K562 (cell line): ENCODE data around the gene CFD. TPM values are rescaled to one million over a fixed set of nuclear protein-coding genes. Genes with fewer than 3 reads are reported as not detected.
A peak's percentile ranks its signal among the peaks of the same experiment; 100 is the strongest.

Experiments
- ATAC-seq: fragments of 200-7000 bp; cut with Tn5 transposase; 3 replicates; pipeline ENCODE4 v1.9.1; 2020; ENCODE audit warnings: moderate library complexity
- BruUV-seq: library from RNA; stranded (reverse); fragments of 400-500 nt; replicated peaks from 2 replicates; lab custom pipeline; 2021; lab: Mats Ljungman, UMichigan
- CTCF ChIA-PET: fragments of 300-600 bp; formaldehyde crosslinking; extraction: SDS; loops from one replicate; lab custom pipeline; 2021; ENCODE audit warnings: low intra/inter-chr PET ratio; lab: Yijun Ruan, JAX
- POLR2A ChIA-PET: fragments of 300-600, 350-650 bp; sonication (Branson Sonifier 250); formaldehyde crosslinking; extraction: SDS; loops from one replicate; lab custom pipeline; 2021; ENCODE audit warnings: antibody characterized with exemption, inconsistent platforms; lab: Yijun Ruan, JAX
- DNase-seq, 4 experiments: peaks; one replicate each; pipeline versions ENCODE4 v3.0.0 to v3.0.0-alpha.2; 2011 to 2018; ENCODE audit warnings: low spot score in 3 of 4, mixed read lengths in 3 of 4; ENCODE audit errors: extremely low read depth in 1 of 4
- FAIRE-seq: peaks from 2 replicates; lab custom pipeline; 2011; peaks lifted over from hg19 to GRCh38; lab: Jason Lieb, UNC
- H2AFZ ChIP-seq: 2 replicates; pipeline ENCODE4 v1.6.0; 2011; ENCODE audit warnings: low read depth, low read length, control low read depth, inconsistent platforms
- H3K27ac ChIP-seq: fragments of 200-600 bp; 3 replicates; pipeline ENCODE4 v1.8.0; 2011; ENCODE audit warnings: low read depth, mild to moderate bottlenecking, control low read depth, inconsistent platforms, low read length, moderate library complexity, mixed read lengths; ENCODE audit errors: extremely low read depth
- H3K27me3 ChIP-seq, 2 experiments: fragments of 300-600 bp in 1 of 2; 2 replicates in 1 of 2; 3 replicates in 1 of 2; pipeline versions ENCODE4 v1.6.0 to v1.8.0; 2011; ENCODE audit warnings: inconsistent platforms in 2 of 2, low read length in 2 of 2, mild to moderate bottlenecking in 1 of 2, mixed read lengths in 1 of 2, moderate library complexity in 1 of 2; ENCODE audit not compliant: control insufficient read depth in 2 of 2, insufficient read depth in 2 of 2
- H3K36me3 ChIP-seq: fragments of 300-600 bp; 3 replicates; pipeline ENCODE4 v1.8.0; 2011; ENCODE audit warnings: mild to moderate bottlenecking, low read length, inconsistent platforms; ENCODE audit not compliant: control insufficient read depth, insufficient read depth
- H3K4me1 ChIP-seq, 2 experiments: fragments of 200-600 bp in 1 of 2; replicated peaks in 1 of 2; 2 replicates in 1 of 2; 3 replicates in 1 of 2; pipeline versions ENCODE4 v1.5.1 to v1.8.0; 2011; ENCODE audit warnings: inconsistent platforms in 2 of 2, low read length in 2 of 2, mild to moderate bottlenecking in 1 of 2, mixed read lengths in 1 of 2, moderate library complexity in 1 of 2; ENCODE audit not compliant: control insufficient read depth in 2 of 2, insufficient read depth in 2 of 2
- H3K4me2 ChIP-seq: 2 replicates; pipeline ENCODE4 v1.6.1; 2011; ENCODE audit warnings: low read length, control low read depth, inconsistent platforms, mixed read lengths; ENCODE audit not compliant: insufficient read depth
- H3K4me3 ChIP-seq: fragments of 200-600 bp; sonication (generic), shearing (Covaris generic); 2 replicates; pipeline ENCODE4 v1.5.1; 2016; ENCODE audit warnings: control low read depth, inconsistent platforms
- H3K79me2 ChIP-seq: fragments of 200-600 bp; 3 replicates; pipeline ENCODE4 v1.8.0; 2011; ENCODE audit warnings: low read length, inconsistent platforms; ENCODE audit not compliant: control insufficient read depth, insufficient read depth
- H3K9ac ChIP-seq, 2 experiments: 2 replicates each; pipeline versions ENCODE4 v1.6.0 to v1.6.1; 2011; ENCODE audit warnings: low read depth in 2 of 2, low read length in 2 of 2, control low read depth in 1 of 2, inconsistent platforms in 1 of 2, mild to moderate bottlenecking in 1 of 2, mixed read lengths in 1 of 2; ENCODE audit not compliant: insufficient read depth in 1 of 2
- H3K9me1 ChIP-seq: one replicate; pipeline ENCODE4 v1.6.0; 2011; ENCODE audit warnings: inconsistent platforms, mild to moderate bottlenecking, low read length, moderate library complexity; ENCODE audit not compliant: control insufficient read depth, insufficient read depth
- H3K9me3 ChIP-seq: replicated peaks from 2 replicates; pipeline ENCODE4 v1.5.1; 2011; ENCODE audit warnings: low read depth, low read length, inconsistent platforms; ENCODE audit not compliant: control insufficient read depth, insufficient read depth
- H4K20me1 ChIP-seq: replicated peaks from 2 replicates; pipeline ENCODE4 v1.6.1; 2011; ENCODE audit warnings: low read length, inconsistent platforms, mixed read lengths; ENCODE audit not compliant: control insufficient read depth, insufficient read depth
- HMGN3 ChIP-seq: IDR thresholded peaks from 2 replicates; pipeline ENCODE4 v1.6.1; 2011; ENCODE audit warnings: borderline replicate concordance, low read depth, mild to moderate bottlenecking, mixed read lengths, low read length; ENCODE audit not compliant: insufficient read length; ENCODE audit errors: extremely low read depth
- HNRNPL ChIP-seq: fragments of 200-400 bp; formaldehyde crosslinking; IDR thresholded peaks from 2 replicates; pipeline ENCODE4 v1.6.1; 2017; ENCODE audit warnings: low read depth, mild to moderate bottlenecking, low read length
- NCOA1 ChIP-seq: fragments of 450-650 bp; IDR thresholded peaks from 2 replicates; pipeline ENCODE4 v1.6.1; 2016; ENCODE audit warnings: low read depth
- NFIX ChIP-seq: fragments of 250-450 bp; sonication (Bioruptor Pico); IDR thresholded peaks from 2 replicates; pipeline ENCODE4 v1.4.0; 2020; ENCODE audit warnings: low read depth, mild to moderate bottlenecking, moderate library complexity
- POLR2G ChIP-seq: fragments of 200-400 bp; formaldehyde crosslinking; IDR thresholded peaks from 2 replicates; pipeline ENCODE4 v1.6.1; 2017; ENCODE audit warnings: low read depth, mild to moderate bottlenecking, antibody characterized with exemption, low read length, moderate library complexity
- RBFOX2 ChIP-seq: fragments of 200-400 bp; formaldehyde crosslinking; IDR thresholded peaks from 2 replicates; pipeline ENCODE4 v1.6.1; 2017; ENCODE audit warnings: low read depth, mild to moderate bottlenecking, low read length, moderate library complexity
- ZNF445 ChIP-seq: fragments of 250-450 bp; sonication (Bioruptor Pico); IDR thresholded peaks from 2 replicates; pipeline ENCODE4 v1.4.0; 2020; ENCODE audit warnings: low read depth, mild to moderate bottlenecking, moderate library complexity
- ZNF584 ChIP-seq: fragments of 200-800 bp; sonication (Bioruptor generic); IDR thresholded peaks from 2 replicates; pipeline ENCODE4 v1.6.1; 2016; ENCODE audit warnings: low read depth, mild to moderate bottlenecking, missing genetic modification characterization, missing compliant biosample characterization
- WGBS: fragments of 100-300 bp; shearing (Covaris generic); methylation state at CpG from one replicate; pipeline ENCODE4 v1.1.6; 2016; ENCODE audit warnings: low coverage, mixed read lengths; ENCODE audit not compliant: insufficient coverage; ENCODE audit errors: missing lambda C conversion rate; 5-methylcytosine and 5-hydroxymethylcytosine counted together
- in situ Hi-C: fragments of 300-500 bp; cut with MboI; formaldehyde crosslinking; loops from 4 replicates; pipeline ENCODE4 v1.15.0; 2018; ENCODE audit warnings: inconsistent platforms, mixed read lengths
- intact Hi-C: fragments of 100-400 bp; cut with micrococcal nuclease; formaldehyde crosslinking; loops from 2 replicates; pipeline ENCODE4 v1.14.2; 2022
- polyA plus RNA-seq, 8 experiments: library from polyadenylated mRNA; depleted of rRNA in 4 of 8; stranded (reverse) in 5 of 8; unstranded in 3 of 8; fragments of >200 nt; fragmentation: Nextera tagmentation in 2 of 8; fragmentation: Illumina TruSeq in 1 of 8; extraction: Ambion mirVana in 2 of 8; extraction: Trizol in 1 of 8; gene quantifications; 2 replicates each; pipeline versions ENCODE4 v1.2.1 to v1.2.3, GENCODE V29; 2011 to 2014; ENCODE audit warnings: inconsistent platforms in 1 of 8, missing spikeins in 1 of 8
- total RNA-seq, 7 experiments: library from RNA; depleted of rRNA in 6 of 7; stranded (reverse); fragments of >200 nt in 6 of 7; fragmentation: Illumina TruSeq in 2 of 7; extraction: Trizol in 2 of 7; gene quantifications; 2 replicates each; pipeline versions ENCODE4 v1.2.1 to v1.2.3, GENCODE V29; 2011 to 2021; ENCODE audit warnings: low replicate concordance in 1 of 7

Gene CFD
- total and polyA plus RNA-seq, 9 of the 15 experiments (the other 6 are each of a cell fraction or from before 2014, with no cell fraction given) = 0.52 to 59.4 (median 7.6) TPM

- Histone ChIP-seq H3K27me3 (no peaks in the 10 kb centered on the region), H3K4me1 (peaks cover 0 to 51% of the 10 kb centered on the region in 2 experiments; a peak in 2 of 5 replicates), H4K20me1 (no peaks in the 10 kb centered on the region; the same call in 1 of the 2 replicates), H3K9me1 (no peaks in the 10 kb centered on the region), H3K4me2 (no peak overlapping the region), H2AFZ (no peak overlapping the region), H3K9ac (no peak overlapping the region), H3K36me3 (peaks cover 71% of the 10 kb centered on the region), H3K9me3 (no peaks in the 10 kb centered on the region), H3K4me3 (no peak overlapping the region), H3K27ac (no peak overlapping the region), H3K79me2 (peaks cover 6% of the 10 kb centered on the region; the same call in 1 of the 3 replicates)
- 92% methylated on average over 9 of the region's 30 CpGs for WGBS
- TF ChIP-seq HMGN3 = no peak
- peak; percentile 39 for TF ChIP-seq RBFOX2
- peak; percentile 90 for TF ChIP-seq HNRNPL
- ATAC-seq (no peak), FAIRE-seq (no peak), DNase-seq (no peak)
- in situ Hi-C loops = no loop called here
- POLR2A ChIA-PET = interaction anchor here (0.5 to 1.5 kb wide), 3 partner anchors 8 to 13 kb away, joined by 3 to 11 read pairs (median 6); partner anchors contain the start of genes MED16 and RNU6-9
- no TSS peak for BruUV-seq
- CTCF ChIA-PET = no interaction called here
- intact Hi-C loops = no loop called here
Observed at GRCh38 chr19:882871-883497, 23.5 kb downstream of the CFD start.

GRCh38 chr19:883661-884211 lies 24.3 kb downstream of the CFD start:
- no peak overlapping the region; a peak in 1 of 4 replicates for H3K9ac ChIP-seq
- ATAC-seq (no peak), FAIRE-seq (no peak), DNase-seq (no peak)
- in situ Hi-C loops = no loop called here
- BruUV-seq = no TSS peak
- no peak overlapping the region for H3K27ac ChIP-seq
- no peaks in the 10 kb centered on the region for H3K27me3 ChIP-seq
- CTCF ChIA-PET = no interaction called here
- H3K4me2 ChIP-seq = no peak overlapping the region
- intact Hi-C loops = no loop called here
- H3K4me3 ChIP-seq = no peak overlapping the region
- no peak overlapping the region for H2AFZ ChIP-seq
- H3K36me3 ChIP-seq = peaks cover 76% of the 10 kb centered on the region
- POLR2A ChIA-PET = interaction anchor here (0.5 kb wide), 1 partner anchor 9 kb away, joined by 3 read pairs; no protein-coding TSS in a partner anchor
- peak; percentile 8 for TF ChIP-seq POLR2G
- TF ChIP-seq NCOA1 = no peak
- no peak for TF ChIP-seq ZNF584 (CRISPR knock-in tag)
- no peak for TF ChIP-seq ZNF445
- no peak for TF ChIP-seq NFIX
- H3K9me3 ChIP-seq = no peaks in the 10 kb centered on the region
- no peaks in the 10 kb centered on the region; the same call in 1 of the 2 replicates for H4K20me1 ChIP-seq
- 96% methylated on average over 11 of the region's 22 CpGs for WGBS
- H3K9me1 ChIP-seq = no peaks in the 10 kb centered on the region
- H3K79me2 ChIP-seq = peaks cover 12% of the 10 kb centered on the region
- H3K4me1 ChIP-seq = peaks cover 4 to 58% of the 10 kb centered on the region in 2 experiments; a peak in 4 of 5 replicates
